HG03045 (cell line): ENCODE data around the gene HYLS1.
"Not testable (repeated sequence)": the region's sequence is repeated elsewhere in the genome, so short reads cannot be mapped to it uniquely, and the experiment has no call there.

Experiments used
- ATAC-seq: cut with Tn5 transposase; IDR thresholded peaks from one replicate; pipeline ENCODE4 v1.9.1; 2021; ENCODE audit warnings: mild to moderate bottlenecking, moderate library complexity; ENCODE audit not compliant: unreplicated experiment

Gene HYLS1

DNA sequence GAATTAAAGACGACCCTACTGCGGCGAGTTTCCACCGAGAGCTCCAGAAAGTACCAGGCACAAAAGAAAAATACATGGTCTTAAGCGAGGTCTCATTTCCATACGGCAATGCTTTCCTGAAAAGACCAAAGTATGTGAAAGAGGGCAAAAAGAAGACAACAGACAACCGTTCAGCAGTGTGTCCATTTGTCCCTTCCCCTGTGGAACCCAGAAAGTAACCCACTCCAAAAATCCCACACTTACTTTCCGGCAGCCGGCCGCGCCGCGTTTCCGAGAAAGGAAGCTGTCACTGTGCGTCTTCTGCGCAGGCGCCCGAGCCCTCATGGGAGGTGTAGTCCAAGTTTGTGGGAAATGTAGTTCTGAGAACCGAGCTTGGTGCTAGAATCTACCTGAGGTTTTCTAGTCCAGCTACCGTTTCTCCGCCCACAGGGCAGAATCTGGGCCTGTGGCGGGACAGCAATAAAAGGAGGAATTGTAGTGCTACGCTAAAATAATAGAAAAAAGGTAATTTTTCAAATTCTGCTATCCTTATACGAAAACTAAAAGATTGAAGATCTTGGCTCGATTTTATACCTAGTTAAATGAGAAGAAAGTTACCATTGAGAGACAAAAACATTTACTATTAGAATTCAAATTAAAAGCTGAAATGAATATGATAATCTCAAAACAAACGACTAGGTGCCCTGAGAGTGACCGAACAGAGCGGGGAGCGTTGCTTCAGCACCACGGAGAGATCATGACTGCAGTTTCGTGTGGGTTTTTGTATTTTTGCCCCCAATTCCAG is 15.7 kb downstream of the HYLS1 start, which contains the start of gene PUS3:
TSS of gene PUS3 (minus strand) at position 280 of the 784 bp plus-strand sequence. CDS start 6,922 bp downstream, outside the sequence.
- ATAC-seq, result peak; percentile 90

DNA sequence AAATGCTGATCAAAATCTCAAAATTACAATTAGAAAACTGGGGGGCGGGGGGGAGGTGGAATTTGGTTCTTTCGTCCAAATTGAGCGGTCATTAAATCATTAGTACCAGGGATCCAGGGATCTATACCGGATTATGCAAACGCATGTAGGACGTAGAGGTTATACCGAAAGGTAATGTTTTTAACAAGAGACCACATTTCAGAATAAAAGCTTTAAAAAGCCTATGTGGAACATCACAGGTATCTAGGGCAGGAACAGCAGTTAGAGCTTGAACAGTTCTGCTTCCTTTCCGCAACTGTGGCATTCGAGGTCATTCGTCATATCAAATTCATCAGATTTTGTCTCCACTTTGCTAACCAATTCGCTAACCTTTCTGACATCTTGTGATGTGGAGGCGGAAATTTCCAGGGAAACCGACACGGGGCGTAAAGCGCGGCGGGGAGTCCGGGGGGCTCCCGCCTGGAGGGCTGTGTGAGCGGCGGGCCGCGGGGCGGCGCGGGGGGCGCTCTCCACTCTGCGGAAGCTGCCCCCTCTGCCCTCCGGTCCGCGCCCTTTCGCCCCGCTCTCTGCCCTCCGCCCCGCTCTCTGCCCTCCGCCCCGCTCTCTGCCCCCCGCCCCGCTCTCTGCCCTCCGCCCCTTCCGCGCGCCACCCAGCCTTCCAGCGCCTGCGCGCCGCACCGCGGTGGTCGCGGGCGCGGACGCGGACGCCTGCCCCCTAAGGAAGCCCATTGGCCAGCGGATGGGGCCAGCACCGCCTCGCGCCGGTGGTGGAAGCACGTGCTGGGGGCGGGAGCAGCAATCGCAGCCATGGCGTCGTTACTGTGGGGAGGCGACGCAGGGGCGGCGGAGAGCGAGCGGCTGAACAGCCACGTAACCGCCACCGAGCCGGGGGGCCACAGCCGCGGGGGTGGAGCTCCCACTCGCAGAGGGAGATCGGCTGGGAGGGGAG is 16.5 kb downstream of the HYLS1 start, which contains the start of gene DDX25:
TSS of gene DDX25 (plus strand) at position 798 of the 949 bp plus-strand sequence. CDS start at position 808, 10 bp downstream.
- no peak for ATAC-seq

- ATAC-seq, result no peak
Observed at GRCh38 chr11:125904678-125905077, 17.2 kb downstream of the HYLS1 start.

GRCh38 chr11:125910226-125910849 is 22.9 kb downstream of the HYLS1 start:
- ATAC-seq, result no peak

DNA sequence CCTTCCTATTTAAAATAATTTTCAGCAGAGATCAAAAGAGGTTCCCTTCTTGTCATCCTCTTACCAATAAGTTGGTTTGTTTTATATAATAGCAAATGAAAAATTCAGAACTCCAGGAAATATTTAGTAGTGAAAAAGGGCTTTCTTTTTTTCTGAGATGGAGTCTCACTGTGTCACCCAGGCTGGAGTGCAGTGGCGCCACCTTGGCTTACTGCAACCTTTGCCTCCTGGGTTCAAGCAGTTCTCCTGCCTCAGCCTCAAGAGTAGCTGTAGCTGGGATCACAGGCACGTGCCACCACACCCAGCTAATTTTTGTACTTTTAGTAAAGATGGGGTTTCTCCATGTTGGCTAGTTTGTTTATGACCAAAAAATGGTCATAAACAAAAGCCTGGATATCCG is 27.1 kb downstream of the HYLS1 start:
- ATAC-seq, result not testable (repeated sequence)

- no peak for ATAC-seq
Observed at GRCh38 chr11:125916683-125917347, 29.3 kb downstream of the HYLS1 start.

GRCh38 chr11:125918140-125918840 is 30.8 kb downstream of the HYLS1 start:
- ATAC-seq, result no peak

- no peak for ATAC-seq
Observed at GRCh38 chr11:125921042-125921441, 33.6 kb downstream of the HYLS1 start.

DNA sequence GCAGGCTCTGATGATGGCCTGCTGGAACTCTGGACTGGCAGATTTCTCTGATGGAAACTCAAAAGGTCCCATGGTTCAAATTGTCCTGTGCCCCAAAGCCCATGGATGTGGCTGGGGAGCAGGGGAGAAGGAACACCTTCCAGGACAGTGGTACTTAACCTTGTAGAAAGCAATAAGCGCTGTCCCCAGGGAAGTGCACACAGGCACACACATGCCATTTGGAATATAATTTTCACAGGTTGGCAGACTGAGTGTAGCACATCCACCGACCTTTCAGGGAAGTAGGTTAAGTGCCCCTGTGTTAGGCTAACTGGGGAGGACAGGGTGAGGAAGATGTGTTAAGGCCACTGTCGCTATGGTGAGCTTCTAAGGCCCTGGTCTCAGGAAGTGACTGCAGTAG is 34.7 kb downstream of the HYLS1 start:
- ATAC-seq, result no peak

DNA sequence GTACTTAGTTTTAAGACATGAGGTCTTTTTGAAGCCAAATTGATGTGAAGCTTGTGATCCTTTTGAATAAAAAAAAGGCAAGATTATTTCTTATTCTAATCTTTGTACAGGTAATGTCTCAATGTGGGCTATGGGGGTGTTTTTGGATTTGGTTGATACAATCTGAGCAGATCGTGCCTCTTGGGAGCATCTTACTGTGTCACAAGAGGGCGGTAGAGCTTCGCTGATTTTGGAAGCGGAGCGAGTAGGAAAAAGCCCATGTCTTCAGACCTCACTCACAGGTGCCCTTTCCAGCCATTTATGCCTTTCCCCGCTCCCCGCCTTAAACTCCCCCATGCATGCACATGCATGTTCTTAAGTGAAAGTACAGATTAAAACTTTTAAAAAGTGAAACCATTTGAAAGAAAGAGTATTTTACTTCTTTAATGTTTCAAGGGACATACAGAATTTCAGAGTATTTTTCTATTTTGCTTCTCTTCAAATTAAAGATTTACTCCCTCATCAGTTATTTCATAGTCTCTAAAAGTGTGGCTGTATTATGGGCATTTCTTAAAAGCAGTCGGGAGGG is 35.6 kb downstream of the HYLS1 start:
- ATAC-seq, result no peak

GRCh38 chr11:125923633-125924032 is 36.2 kb downstream of the HYLS1 start:
- no peak for ATAC-seq

- no peak for ATAC-seq
Observed at GRCh38 chr11:125924384-125925007, 37.0 kb downstream of the HYLS1 start.

GRCh38 chr11:125925247-125925740 is 37.8 kb downstream of the HYLS1 start:
- no peak for ATAC-seq

- ATAC-seq, result no peak
Observed at GRCh38 chr11:125925804-125926203, 38.3 kb downstream of the HYLS1 start.

DNA sequence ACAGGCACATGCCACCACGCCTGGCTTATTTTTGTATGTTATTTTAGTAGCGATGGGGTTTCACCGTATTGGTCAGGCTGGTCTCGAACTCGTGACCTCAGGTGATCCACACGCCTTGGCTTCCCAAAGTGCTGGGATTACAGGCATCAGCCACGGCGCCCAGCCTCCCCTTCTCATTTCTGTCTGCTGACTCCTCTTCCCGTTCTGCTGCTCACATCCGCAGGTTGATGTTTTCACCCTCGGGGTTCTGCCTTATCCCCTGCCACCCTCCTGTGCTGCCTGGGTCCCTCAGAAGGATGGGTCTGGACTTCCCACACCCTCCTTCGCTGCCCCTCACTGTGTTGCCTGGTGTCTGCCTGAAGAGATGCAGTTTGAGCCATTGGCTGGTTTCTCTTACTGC is 39.2 kb downstream of the HYLS1 start:
- no peak for ATAC-seq

GRCh38 chr11:125929445-125930075 is 42.1 kb downstream of the HYLS1 start:
- ATAC-seq, result no peak

DNA sequence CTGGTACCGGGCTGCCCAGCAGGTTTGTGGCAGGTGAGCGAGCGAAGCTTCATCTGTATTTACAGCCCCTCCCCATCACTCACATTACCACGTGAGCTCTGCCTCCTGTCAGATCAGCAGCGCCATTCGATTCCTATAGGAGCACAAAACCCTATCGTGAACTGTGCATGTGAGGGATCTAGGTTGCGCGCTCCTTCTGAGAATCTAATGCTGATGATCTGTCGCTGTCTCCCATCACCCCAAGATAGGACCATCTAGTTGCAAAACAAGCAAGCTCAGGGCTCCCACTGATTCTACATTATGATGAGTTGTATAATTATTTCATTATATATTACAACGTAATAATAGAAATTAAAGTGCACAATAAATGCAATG is 42.6 kb downstream of the HYLS1 start:
- no peak for ATAC-seq

DNA sequence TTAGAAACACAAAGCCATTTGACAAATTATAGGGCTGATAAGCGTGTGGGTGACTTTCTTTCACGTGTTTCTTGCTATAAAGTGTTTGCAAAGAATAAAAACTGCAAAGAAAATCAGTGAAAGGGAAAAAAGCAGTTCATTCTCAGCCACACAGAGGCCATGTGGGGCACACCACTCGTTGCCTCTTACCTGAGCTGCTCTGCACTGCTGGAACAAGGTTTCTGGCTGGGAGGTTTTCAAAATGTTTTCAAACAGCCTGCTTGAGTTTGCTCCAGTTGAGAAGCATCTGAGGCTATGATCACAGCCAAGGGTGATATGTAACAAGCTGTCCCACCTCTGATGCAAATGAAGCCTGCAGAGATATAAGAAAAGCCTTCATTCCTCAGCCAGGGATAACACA is 43.6 kb downstream of the HYLS1 start:
- no peak for ATAC-seq

DNA sequence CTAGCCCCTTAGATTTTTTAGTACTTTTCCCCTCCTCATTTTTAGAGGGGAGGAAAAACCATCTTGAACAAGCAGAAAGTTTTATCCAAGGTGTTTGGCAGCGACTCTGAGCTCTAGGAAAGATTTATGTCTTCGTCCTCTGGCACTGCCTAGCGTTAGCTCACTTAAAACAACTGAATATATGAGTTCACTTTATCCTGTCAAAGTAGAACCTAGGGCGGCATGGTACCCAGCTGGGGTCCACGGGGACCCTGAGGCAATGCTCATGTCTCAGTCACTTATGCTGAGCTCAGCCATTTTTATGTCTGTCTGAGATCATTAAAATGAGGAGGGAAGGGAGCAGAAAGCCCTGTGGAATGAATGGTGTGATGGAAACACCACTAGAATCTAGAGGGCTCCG is 44.2 kb downstream of the HYLS1 start:
- ATAC-seq, result no peak
